Neural cell (in vitro differentiated cells): ENCODE measurements around the gene DGKZ.

Experiments used
- CTCF ChIP-seq: fragments of 450-650 bp; IDR thresholded peaks from 2 replicates; pipeline ENCODE4 v1.5.1; 2014; ENCODE audit warnings: antibody characterized with exemption, mild to moderate bottlenecking, moderate library complexity; ENCODE audit not compliant: poor library complexity, severe bottlenecking
- EP300 ChIP-seq: fragments of 450-650 bp; conservative IDR thresholded peaks from 2 replicates; pipeline ENCODE4 v1.6.1; 2014; ENCODE audit warnings: antibody characterized with exemption, mild to moderate bottlenecking, moderate library complexity; ENCODE audit not compliant: poor library complexity, severe bottlenecking
- EZH2 ChIP-seq: fragments of 200-600, 300-800 bp; shearing (Covaris generic), sonication (generic); IDR thresholded peaks from 2 replicates; pipeline ENCODE4 v1.6.1; 2014; ENCODE audit warnings: antibody characterized with exemption, low read length, borderline replicate concordance, mild to moderate bottlenecking; ENCODE audit not compliant: insufficient read depth, poor library complexity, severe bottlenecking
- POLR2AphosphoS5 ChIP-seq: IDR thresholded peaks from 2 replicates; pipeline ENCODE4 v1.6.1; 2012
- RAD21 ChIP-seq: fragments of 450-650 bp; conservative IDR thresholded peaks from 2 replicates; pipeline ENCODE4 v1.6.1; 2014; ENCODE audit warnings: antibody characterized with exemption, mild to moderate bottlenecking, moderate library complexity
- REST ChIP-seq: IDR thresholded peaks from 2 replicates; pipeline ENCODE4 v1.6.1; 2012; ENCODE audit warnings: borderline replicate concordance
- SMC3 ChIP-seq: fragments of 450-650 bp; conservative IDR thresholded peaks from 2 replicates; pipeline ENCODE4 v1.6.1; 2014; ENCODE audit warnings: antibody characterized with exemption, mild to moderate bottlenecking, moderate library complexity; ENCODE audit not compliant: poor library complexity
- TAF1 ChIP-seq: IDR thresholded peaks from 2 replicates; pipeline ENCODE4 v1.6.1; 2012; ENCODE audit warnings: low read depth

DNA sequence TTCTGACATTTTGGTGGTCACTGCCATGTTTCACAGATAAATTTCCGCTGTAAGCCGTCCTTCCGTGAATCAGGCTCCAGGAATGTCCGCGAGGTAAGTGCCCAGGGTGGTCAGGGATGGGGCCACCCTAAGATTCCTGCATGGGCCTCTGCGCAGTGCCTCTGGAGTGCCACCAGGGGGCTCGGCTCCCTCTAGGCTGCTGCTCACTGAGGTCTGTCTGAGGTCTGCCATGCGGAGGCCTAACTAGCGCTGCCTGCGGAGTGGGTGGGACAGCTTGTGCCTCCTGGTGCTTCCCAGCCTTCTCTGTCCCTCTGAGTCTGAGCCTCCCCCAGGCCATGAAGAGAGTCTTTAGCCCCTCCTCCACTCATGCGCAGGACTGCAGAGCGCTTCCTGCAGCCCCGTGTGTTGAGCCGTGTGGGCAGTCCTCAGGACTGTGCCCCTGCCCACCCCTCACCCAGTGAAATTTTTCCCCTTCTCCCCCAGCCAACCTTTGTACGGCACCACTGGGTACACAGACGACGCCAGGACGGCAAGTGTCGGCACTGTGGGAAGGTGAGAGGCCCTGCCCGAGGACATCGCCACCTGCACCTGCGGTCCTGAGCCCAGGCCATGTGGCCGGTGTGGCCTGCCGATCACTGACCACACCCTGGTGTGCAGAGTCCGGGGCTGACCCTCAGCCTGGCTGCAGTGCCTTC, 22.3 kb downstream of the DGKZ start:
- TF ChIP-seq EZH2 (no peak), CTCF (peak; percentile 78), REST (no peak), RAD21 (peak; percentile 70), POLR2AphosphoS5 (no peak), SMC3 (peak; percentile 79), EP300 (no peak), TAF1 (no peak)
